HG02884 (cell line): ENCODE measurements around the gene TESPA1.
A peak's percentile ranks its signal among the peaks of the same experiment; 100 is the strongest.

Source experiments
- ATAC-seq: cut with Tn5 transposase; IDR thresholded peaks from one replicate; pipeline ENCODE4 v1.9.1; 2021; ENCODE audit warnings: mild to moderate bottlenecking, moderate library complexity; ENCODE audit not compliant: unreplicated experiment

Gene TESPA1, protein sequence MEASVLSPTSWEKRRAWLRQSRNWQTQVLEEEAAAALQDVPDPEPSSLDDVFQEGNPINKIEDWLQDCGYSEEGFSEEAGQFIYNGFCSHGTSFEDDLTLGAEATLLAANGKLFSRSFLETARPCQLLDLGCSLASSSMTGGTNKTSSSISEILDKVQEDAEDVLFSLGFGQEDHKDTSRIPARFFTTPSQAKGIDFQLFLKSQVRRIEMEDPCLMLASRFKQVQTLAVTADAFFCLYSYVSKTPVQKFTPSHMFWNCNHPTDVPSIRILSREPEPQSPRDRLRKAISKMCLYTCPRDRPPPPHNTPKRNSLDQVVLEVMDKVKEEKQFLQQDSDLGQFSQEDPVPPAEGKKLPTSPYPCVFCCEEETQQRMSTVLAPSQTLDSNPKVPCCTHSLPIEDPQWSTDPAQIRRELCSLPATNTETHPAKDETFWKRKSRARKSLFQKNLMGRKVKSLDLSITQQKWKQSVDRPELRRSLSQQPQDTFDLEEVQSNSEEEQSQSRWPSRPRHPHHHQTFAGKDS

DNA sequence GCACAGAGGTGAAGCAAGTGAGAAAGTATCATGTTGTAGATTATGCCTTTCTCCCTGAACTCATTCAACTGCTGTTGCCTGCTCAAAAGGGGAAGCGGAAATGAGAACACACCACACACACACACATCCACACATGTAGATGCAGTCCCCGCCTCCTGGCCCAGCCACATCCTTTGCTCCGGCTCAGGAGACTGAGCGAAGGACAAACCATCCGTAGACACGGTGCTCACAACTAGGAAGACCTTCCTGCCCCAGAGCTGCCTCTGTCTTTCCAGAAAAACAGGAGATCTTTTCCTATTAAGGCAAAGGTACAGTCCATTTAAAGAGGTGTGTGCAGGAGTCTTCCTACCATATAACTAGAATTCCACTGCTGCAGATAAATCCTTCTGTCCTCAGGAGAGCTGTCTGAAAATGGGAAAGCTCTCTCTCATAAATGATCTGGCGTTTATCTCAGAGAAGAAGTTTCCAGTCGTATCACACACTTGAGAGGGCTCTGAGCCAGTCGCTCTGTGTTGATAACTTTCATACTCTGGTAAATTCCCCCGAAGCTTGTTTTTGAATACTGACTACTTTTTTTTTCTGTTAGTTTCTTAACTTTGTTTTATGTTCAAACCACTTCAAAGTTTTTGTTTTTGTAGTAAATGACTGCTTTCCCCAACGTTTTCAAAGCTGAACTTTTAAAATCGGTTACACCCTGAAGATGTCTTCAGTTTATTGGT is at the start of gene TESPA1:
Gene TESPA1 (minus strand): TSS at position 105 of the 719 bp plus-strand sequence. CDS start 10,200 bp downstream, outside the sequence.
- ATAC-seq = peak; percentile 87

DNA sequence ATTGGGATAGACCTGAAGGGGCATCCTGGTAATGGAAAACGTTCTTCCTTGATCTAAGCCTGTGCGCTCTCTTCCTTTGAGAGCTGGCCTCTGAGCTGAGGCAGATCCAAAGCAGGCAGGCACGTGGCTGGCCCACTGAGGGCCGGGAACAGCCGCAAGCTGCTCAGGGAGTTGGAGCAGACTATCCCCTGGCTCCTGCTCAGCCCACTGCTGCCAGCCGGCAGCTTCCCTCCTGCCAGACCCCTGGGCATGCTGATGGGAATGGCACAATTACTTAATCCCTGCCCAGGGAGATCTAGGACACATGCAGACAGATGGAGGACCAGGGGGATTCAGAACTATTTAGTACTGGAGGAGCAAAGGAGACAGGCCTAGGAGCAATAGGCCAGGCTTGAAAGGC is 49.7 kb upstream of the TESPA1 start:
- ATAC-seq = no peak

DNA sequence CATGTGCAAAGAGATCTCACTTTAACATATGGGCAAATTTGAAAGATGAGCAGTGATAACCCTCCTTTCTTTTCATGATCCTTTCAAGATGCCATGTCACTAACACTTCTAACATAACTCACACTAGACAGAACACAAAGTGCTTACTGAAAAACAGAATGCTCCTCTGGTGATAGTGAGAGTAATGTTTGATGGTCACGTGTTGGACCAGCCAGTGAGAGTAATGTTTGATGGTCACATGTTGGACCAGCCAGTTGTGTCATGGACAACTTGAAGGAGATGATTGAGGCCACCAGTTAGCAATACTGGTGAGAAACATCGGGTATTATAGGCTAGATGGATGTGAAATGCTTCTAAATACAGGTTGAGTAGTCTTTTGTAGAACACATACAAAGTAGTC is 40.9 kb upstream of the TESPA1 start:
- no peak for ATAC-seq

DNA sequence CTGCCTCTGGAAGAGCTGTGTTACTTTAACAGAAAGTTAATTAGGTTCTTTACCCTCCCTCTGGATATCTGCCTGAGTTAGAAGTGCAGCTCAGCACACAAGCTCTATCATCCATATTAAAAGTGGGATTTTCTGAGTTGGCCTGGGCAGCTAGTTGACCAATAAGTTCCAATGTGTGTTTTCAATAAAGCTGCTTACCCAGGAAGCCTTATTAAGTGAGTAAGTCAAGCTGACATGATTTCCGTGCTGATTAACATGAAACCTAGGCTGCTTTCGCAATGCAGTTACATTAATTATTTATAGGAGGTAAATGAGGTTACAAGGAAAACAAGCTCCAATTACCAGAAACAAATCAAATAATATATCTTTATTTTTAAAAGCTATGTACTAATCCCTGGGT is 40.0 kb upstream of the TESPA1 start:
- no peak for ATAC-seq

DNA sequence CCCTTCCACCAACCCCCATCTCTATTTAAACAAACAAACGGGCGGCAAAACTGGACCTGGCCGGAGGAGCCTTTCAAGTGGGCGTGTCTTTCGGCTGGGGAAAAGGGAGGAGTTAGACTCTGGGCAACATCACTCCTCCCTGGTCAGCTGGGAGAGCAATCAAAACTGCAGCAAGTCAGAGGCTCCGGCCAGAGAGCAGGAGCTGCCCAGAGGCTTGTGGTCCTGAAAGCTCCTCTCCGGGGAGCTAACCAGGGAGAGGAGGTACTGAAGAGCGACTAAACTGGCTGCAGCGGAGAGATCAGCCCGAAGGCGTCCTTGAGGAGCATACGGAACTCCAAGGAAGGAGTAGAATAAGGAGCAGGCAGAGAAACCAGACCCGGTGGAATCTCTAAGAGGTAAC is 35.2 kb upstream of the TESPA1 start, which contains the start of gene NEUROD4:
Gene NEUROD4 (plus strand): TSS at position 191 of the 400 bp plus-strand sequence. CDS start 6,466 bp downstream, outside the sequence.
- no peak for ATAC-seq

DNA sequence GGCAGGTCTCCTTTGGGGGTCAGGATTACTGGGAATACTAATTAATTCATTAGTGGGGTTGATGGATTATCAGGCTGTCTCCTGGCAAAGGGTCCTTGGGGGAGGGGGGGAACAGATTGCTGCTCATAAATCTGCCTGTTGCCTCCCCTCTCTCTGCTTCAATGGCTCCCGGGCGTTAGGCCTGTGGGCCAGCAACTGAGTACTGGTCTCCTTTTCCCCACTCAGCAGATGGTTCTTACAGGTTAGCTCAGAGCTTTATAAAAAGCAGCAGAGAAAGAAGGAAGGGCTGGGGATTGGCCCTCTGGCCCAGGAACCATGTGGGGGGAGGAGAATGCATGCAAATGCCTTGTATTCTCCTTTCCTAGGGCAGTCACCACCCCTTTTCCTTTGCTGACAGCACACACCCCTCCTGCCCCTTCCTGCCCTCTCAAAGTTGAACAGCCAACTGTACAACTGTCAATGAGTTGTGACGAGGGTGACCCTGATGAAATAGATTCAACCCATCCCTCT is 32.9 kb upstream of the TESPA1 start:
- ATAC-seq = no peak

DNA sequence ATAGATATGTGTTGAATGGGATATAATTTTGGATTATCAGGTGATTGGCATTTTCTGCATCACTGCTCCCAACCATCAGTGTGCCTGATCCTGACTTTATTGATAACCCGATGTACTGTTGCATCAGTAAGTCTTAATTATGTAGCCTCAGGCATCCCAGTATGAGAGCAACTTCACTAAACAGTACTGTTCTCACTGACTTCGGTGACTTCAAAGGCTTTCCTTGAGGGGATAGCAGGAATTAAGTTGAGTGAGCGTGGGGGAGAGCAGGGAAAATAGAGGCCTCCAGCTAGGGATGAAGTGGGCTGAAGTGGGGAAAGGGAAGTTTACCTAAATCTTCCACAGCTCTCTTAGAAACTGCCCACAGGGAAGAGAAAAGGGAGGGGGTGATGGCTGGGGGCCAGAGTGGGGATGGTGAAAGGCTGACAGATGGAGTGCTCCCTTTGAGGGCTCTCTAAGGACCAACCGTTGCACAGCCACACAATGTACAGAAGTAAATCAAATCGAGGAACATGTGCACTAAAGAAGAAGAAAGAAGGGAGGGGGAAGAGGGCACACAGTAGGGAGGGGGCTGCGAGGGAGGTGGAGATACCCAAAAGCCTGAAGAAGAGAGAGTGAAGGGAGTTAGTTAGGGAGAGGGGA is 24.5 kb upstream of the TESPA1 start:
- no peak for ATAC-seq

DNA sequence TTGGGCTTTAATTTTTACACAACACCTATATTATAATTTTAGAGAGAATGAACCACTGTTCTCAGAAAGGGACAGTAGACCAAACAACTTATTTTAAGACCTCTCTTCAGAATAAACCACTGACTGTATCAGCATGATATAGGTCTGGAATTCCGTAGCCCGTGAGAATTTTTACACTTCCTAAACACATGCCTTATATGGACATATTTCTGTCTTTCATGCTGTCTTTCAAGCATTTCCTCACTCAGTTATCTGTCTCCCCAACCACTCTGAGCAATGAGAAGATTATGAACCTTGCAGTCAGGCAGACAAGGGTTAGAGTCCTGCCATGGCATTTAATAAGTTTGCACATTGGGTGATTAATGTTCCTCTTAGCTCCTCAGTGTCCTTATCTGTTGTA is 17.8 kb upstream of the TESPA1 start:
- ATAC-seq = no peak

DNA sequence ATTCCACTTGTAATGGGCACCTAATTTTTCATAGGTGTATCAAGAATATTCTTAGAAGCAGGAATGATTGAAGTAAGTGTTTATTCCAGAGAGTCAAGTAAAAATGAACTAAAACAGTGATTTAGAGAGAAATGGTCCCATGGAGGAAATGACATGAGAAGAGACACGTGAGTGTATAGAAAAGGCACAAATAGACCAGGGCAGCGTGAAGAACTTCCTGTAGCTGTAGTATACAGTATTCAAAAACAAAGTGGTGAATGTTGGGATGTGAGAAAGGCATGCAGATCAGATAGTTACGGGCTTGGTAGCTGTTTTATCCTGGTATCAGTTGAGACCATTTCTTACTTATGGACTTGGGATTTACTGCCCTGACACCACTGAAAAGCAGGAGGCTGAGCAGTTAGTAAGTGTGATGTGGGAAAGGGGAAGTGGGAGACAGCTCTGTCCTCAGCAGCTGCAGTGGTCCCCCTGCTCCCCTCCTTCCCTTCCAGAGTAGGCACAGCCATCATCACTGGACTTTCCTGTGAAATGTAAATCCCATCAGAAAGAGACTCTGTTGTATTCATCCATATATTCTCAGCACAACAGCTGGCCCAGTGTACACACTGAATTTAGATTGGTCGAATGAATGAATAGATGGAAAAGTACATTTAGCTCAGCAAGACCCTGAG is 16.8 kb upstream of the TESPA1 start:
- no peak for ATAC-seq

DNA sequence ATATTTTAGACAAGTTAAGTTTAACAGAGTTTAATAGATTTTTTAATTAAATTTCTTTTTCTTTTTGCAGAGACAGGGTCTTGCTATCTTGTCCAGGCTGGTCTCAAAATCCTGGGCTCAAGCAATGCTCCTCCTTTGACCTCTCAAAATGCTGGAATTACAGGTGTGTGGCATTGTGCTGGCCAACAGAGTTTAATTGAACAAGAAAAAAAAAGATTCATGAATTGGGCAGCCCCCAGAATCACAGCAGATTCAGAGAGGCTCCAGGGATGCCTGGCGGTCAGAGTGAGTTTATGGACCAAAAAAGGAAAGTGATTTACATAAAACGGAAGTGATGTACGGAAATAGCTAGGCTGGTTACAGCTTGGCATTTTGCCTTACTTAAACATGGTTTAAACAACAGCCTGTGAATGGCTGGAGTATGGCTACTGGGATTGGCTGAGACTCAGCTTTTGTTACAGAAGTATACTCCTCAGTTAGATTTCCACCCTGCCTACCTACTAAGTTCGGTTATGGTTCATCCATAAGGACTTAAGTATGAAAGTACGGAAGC is 14.5 kb upstream of the TESPA1 start:
- ATAC-seq = no peak

DNA sequence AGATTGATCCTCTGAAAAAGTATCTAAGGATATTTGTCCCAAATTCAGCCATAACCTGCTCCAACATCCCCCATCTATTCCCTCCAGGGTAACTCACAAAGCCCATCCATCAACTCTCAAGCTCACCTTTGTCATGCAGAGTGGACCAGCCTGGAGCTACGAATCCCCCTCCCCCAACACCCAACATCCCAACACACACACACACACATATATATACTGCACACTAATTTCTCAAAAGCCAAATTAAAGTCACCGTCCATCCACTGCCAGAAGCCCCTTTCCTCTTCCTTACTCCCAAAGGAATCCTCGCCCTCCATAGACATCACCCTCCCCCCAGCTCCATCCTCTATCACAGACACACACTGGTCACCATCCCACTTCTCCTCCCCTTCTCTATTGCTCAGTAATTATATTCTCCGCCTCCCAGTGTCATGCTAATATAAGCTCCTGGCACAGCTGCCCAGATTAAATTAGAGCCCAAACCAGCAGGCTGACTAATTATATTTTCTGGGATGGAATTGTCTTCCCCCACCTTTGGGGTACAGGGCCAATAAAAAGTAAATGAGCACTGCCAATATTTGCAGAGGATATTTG is 13.5 kb upstream of the TESPA1 start:
- no peak for ATAC-seq

DNA sequence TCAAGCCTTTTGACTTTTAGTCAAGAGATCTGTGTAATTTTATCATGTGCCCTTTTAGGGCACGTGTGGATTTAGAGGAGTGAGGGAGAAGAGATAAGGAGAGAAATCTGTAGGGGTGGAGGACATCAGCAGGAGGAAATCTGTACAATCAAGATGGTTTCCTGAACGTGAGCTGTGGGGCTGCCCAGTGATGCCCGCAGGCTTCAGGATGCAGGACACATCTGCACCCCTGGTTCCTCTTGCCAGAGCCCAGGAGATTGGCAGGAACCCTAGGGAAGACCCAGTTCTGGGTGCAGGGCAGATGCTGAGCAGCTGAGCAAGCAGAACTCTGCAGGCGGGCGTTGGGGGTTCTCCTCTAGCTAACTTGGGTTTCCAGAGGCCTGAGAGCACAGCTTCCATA is 11.6 kb upstream of the TESPA1 start:
- no peak for ATAC-seq

DNA sequence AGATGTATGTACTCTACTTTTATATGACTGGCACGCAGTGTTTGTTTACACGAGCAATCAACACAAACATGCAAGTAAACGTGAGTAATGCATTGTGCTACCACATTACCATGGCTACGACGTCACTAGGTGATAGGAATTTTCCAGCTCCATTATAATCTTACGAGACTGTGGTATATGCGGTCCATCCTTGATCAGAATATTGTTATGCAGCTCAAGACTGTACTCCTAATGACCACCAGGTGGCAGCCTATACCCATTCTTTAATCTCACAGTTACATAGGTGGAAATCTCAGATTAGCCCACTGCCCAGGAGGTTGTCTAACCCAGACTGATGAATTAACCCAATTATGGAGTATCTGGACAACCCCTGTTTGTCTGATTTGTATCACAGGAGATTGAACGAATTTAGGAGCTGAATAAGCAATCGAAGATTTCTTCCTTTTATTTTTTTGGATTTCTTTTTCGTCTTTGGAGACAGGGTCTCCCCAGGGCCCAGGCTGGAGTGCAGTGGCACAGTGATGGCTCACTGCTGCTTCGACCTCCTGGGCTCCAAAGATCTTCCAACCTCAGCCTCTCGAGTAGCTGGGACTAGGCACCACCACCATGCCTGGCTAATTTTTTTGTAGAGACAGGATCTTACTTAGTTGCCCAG is 8.7 kb upstream of the TESPA1 start:
- ATAC-seq = peak; percentile 31

DNA sequence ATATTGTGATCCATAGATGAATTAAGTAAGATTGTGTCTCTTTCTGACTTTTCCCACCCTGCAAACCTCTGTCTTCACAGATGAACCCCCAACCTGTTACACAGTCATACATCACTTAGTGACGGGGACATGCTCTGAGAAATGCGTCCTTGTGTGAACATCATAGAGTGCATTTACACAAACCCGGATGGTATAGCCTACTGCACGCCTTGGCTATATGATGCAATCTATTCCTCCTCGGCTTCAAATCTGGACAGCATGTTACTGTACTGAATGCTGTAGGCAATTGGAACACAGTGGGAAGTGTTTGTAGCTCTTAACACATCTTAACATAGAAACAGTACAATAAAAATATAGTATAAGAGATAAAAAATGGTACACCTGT is 7.4 kb upstream of the TESPA1 start:
- ATAC-seq = peak; percentile 42

DNA sequence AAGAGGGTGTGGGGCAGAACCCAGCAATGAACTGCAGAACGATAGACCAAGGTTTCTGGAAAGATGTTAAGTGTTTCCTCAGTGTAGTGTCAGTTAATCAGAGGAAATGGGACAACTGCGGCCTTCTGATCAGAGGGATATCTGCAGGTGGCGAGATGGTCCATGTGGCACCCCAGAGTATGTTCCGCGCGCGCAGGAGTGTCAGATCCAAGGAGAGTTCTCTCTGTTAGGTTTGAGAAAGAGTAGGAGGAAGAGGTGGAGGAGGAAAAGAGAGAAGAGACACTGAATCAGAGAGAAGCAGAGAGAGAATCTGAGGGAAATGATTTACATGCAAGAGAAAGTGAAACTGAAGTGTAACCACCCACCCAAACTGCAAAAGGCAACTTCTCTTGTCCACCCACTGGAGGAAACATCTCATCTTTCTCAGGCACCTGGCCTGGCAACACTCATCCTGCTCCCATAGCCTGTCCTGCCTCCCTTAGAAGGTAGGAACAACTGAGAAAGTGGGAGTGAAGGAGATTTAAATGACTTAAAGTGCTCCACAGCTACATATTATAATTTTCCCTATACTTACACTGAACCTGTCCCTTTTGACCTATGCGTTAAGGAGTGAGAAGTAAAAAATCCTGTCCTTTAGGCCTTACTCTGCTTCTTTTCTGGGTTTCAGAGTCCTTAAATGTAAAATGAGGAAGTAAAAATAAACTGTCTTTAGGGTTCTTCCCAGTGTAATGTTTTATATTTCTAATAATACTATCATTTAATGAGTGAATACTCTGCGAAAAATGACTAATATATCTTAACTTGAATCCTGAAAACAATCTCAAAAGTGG is 6.8 kb upstream of the TESPA1 start:
- ATAC-seq = peak; percentile 79

DNA sequence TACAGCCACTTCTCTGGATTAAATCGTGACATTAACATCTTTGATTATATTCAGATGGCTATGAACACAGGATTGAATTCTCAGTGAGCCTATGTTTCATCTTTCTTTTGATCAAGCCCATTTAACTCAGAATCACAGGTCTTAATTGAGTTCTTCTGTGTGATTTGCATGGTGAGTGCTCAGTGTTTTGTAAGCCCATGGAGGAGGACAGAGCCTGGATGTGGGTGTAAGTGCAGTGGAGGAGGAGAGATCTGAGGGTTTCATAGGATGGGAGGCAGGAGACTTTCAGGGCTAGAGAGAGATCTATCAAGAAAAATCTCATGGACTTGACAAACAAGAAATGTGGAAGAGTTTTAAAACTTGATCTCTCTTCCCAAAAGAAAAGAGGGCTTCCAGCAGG is 5.3 kb upstream of the TESPA1 start:
- no peak for ATAC-seq

DNA sequence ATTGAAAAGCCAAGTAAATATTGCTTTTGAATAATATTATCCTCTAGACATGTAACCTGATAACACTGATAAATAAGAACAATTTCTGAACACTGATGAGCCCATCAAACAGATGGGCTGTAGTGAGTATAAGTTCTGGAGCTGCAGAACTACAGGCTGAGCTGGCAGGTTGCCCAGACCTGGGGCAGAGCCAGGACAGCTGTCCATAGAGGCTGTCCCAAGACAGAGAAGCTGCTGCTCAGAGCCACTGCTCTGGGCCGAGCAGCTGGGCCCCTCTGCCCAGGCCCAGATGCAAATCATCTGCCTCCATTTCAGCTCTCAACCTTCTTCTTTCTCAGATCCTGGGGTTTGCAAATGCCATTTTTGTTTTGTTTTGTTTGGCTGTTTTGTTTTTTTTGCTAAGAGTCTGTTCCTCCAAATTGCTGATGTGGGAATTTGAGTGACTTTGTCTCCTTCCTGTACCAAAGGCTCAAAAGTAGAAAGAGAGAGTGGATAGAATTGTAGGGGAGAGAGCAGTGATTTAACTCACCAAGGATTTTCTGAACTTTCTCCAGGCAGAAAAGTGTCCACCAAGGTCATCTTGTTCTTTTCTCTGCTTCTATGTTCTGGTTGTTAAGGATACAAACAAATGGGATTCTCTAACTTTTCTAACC is 4.0 kb upstream of the TESPA1 start:
- ATAC-seq = no peak

DNA sequence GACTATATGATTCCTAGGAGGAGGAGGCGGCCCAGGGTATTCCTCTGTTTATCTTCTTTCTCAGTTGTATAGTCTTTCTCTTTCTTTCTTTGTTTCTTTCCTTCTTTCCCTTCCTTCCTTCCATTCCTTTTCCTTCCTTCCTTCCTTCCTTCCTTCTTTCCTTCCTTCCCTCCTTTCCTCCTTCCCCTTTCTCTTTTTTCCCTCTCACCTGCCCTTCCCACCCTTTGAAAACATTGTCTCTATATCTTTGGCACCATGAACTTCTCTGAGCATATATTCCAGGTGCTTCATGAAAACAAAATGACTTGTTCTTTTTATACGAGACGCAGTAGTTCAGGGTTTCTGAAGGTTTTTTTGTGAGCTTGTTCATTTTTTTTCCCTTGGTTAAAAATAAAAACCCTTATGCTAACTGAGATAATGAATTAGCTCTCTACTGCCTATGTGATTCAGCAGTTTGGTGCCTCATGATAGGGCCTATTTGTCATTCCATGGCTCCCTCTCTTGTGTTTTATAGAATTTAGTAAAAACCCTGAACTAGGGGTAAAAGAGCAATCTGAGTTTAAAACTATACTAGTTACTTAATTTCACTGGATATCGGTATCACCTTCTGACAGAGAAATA is 3.2 kb upstream of the TESPA1 start:
- ATAC-seq = no peak
